IPS-11a (cell line): ENCODE measurements around the gene TLK2.

ENCODE experiments used
- H3K4me3 ChIP-seq: one replicate; pipeline ENCODE4 v1.5.1; 2013; ENCODE audit warnings: low read depth, low read length, control low read depth

Gene TLK2

DNA sequence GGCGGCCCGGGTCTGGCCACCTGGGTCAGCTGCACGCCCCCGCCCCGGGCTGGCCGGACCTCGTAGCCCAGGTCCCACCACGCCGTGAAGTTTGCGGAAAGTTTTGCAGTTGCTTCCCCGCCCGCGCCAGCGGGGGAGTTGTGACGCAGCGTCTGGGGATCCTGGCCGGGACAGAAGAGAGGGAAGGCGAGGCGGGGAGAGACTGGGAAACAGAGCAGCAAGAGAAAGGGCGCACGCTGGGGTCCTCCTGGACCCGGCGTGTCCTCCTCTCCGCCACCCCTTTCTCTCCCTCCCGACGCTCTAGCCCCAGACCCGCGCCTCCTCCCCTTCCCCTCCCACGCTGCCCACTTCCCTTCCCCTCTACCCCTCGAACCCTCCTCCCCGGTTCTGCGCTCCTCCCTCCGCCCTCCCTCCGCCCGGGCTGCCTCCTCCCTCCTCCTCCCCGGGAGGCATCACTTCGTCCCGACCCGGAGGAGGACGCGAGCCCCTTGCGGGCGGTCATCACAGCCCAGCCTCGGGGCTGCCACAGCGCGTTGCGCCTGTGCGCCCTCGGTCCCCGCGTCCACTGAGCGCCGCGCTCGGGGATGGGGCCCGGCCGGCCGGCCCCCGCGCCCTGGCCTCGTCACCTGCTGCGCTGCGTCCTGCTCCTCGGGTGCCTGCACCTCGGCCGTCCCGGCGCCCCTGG is 148.7 kb downstream of the TLK2 start, which contains the start of gene MRC2:
Gene MRC2, plus strand, starts transcription at position 452 of the 685 bp plus-strand sequence. Its CDS starts 133 bp downstream, at position 585.
- H3K4me3 ChIP-seq = peak within 1 kb of the TSS; percentile 75

DNA sequence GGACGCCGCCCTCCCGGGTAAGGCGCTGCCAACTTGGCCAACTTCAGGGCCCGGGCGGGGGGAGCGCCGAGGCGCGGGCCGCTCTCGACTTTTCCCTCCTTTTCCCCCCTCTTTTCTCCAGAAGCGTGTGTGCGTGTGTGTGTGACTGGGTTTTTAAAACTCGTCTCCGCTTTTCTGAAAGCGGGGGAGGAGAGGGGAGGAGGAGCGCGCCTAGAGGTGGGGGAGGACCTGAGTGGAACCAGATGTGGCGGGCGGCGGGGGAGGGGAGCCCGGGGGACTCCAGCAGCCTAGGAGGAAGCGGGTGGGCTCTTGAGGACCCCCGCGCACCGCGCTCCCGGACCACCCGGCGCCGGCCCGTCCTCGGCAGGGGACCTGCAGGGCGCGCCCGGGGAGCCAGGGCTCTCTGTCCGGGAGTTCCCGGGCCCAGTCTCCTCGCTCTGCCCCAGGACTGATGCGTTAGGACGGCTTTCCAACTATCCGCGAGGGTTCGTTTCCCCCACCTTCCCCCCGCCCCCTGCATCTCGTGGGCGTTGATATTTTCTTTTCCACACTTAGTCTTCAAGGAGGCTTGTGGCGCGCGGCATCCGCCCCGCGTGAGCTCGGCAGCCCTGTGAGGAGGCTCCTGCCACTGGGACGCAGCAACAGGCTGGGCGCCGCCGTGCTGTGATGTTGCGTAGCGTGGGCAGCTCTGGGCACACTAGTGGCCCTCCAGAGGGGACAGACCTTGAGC is 149.4 kb downstream of the TLK2 start:
- H3K4me3 ChIP-seq = peak overlapping the region; percentile 75

DNA sequence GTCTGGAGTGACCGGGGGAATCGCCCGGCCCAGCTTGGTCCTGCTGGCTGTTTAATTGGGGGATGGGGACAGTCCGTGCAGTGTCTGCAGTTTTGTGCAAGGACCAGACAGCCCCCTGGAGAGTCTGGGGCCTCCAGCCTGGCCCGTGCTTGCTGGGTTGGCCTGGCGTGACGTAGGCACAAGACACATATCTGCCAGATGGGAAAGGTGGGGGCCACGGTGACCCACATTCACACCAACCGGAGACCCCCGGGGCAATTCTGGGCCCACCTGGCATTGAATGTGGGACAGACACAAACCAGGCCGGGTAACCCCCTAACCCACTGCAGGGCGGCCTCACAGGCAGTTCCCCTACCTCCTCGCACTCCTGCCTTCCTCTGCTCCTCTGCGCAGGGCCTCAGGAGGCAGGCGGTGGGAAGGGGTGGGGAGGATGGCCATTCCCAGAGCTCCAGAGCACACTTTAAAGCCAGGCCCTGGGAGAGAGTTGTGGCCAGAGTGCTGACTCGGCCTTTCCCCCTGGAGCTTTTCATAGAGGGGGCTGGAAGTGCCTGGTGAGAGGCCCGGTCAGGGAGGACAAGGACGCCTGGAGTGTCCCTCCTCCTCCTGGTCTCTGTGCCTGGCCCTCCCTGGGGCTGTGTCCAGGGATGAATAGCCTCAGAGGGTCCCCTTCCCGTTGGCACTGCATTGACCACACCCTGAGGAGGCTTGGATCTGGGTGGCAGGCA is 150.4 kb downstream of the TLK2 start:
- peak overlapping the region; percentile 75 for H3K4me3 ChIP-seq

DNA sequence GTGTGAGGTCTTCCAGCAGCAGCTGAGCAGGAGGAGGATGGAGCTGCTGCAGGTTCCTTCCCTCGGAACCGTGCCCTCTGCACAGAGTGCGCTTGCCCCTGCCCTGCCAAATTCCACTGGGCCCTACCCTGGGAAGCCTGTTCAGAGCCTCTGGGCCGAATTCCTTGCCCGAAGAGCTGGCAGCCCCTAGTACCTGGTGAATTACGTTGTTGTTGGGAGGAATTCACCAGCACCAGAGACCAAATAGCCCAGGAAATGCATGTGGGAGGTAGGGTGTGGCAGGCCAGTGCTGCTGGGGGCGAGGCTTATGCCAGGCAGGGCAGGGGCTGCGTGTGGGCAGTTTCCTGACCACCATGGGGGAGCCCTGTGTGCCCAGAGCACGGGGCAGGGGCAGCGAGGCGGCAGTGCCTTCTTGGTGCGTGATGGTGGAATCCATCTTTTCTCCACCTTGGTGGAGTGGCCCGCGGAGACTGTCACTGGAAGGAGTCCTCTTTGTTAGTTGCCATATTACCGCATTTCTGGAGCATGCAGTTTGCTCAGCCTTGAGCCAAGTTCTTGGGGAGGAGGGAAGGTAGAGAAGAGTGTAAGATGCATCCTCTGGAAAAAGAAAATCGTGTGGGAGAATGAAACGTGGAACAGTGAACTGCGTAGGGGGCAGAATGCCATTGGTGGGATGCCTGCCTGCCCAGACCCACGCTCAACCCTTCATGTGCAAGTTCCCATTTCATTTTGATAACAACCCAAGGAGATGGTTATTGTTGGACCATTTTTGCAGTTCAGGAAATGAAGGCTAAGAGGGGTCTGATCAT is 151.1 kb downstream of the TLK2 start:
- H3K4me3 ChIP-seq = no peak overlapping the region

DNA sequence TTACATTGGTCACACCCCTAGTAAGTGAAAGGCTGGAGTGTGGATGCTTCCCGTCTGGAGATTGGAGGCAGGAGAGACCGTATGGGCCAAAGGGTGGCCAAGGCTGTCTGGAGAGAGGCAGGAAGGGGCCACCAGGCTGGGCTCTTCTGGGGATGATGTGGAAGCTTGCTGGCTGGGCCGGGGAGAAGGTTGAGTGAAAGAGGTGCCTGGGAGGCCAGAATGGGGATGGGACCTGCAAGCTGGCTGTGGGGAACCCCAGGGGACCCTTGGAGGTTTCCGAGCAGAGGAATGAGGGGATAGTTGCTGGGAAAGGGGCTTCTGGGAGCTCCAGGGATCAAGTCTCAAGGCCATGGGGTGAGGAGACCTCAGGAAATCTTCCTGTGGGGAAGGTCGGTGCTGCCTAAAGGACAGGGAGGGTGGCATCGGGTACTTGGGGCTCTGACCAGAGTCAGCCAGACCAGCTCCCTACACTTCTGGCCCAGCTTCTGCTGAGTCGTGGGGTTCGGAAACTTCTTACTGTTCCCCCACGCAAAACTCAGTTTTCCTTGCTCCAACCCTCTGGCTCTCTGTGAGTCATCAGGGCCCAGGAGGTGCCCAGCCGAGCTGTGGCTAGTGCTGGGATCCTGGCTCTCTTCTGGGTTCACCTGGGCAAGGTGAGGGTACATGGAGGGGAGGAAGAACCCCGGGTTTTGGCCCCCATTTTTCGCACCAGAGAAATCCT is 151.9 kb downstream of the TLK2 start:
- H3K4me3 ChIP-seq = no peak overlapping the region

DNA sequence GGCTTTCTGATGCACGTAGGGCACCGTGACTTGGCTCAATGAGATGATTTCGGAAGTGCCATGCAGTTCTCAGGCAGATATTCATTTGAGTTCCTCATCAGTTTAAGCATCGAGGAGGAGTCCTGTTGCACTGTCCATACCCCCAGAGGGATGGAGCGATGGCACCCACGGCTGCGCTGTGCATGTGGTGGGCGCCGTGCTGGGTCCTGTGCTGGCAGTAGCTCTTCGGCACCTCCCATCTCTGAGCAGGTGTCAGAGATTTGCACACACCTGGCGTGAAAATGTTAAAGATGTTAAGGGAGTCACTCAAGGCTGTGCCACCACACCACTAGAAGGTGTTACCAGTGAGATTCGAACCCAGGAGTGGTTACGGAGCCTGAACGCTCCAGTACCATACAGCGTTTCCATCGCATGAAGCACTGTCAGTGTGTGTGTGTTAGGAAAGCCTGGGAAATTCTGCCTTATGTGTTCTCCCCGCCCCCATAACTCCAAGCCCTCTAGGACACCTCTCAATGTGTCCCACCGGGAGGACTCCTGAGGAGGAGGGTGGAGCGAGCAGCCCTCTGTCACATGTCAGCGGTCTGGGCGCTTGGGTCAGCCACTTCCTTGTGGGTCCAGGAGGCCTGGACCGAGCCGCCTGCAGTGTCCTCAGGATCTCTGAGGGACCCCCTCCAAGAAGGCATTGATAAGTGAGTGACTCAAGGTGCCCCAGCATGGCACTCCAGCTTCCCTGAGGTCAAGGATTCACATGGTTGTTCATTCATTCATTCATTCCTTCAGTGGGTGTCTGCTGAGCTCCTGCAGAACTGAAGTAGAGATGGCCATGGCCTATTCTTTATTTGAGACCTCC is 152.7 kb downstream of the TLK2 start:
- no peak overlapping the region for H3K4me3 ChIP-seq

DNA sequence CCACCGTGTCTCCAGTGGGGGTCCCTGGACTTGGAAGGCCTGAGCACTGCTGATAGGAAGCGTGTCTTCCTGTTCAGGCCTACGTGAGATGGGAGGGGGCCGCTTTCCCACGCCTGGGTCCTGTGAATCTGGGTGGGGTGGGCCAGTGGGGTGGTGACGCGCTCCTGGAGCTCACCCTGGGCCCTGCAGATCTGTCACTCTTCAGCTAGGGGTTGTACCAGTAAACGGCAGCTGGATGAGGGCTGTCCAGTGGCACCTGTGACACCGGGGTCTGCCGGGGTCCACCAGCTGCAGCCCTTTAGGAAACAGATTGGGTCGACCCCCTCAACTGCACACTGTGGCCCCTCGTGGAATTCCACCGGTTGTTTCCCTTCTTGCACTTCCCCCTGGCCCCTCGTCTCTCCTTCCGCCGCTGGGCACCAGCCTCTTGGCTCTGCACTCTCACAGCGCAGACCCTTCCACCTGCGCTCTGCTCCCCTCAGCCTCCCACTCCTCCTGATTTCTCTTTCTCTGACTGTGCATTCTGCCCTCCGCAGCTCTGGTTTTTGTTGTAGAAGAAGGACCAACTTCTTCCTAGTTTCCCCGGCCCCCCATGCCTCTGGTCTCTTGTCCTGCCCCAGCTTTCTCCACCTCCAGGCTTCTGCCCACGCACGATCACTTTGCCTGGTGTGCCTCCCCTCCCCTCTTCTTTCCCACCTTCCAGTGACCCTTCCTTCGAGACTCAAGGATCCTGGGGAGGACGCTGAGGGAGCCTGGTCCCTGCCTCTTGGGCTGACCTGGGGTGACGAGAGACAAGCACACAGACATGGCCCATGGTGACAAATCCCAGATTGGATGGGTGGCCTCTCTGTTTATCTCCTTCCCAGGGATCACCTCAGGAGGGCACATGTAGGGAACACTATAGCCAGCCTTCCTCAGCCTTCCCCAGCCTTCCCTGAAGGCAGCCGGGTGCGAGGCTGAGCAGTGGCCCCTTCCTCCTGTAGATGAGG is 153.6 kb downstream of the TLK2 start:
- no peak overlapping the region for H3K4me3 ChIP-seq

DNA sequence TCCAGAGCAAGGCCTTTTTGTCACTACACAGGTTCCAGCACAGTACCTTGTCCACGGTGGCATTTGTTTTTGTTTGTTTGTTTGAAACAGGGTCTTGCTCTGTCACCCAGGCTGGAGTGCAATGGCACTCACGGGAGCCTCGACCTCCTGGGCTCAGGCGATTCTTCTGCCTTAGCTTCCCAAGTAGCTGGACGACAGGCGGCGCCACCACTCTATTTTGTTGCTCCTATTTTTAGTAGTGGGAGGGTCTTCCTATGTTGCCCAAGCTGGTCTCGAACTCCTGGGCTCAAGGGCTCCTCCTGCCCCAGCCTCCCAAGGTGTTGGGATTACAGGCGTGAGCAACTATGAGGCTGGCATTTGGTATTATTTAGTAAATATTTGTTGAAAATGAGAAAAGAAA is 159.2 kb downstream of the TLK2 start:
- no peak overlapping the region for H3K4me3 ChIP-seq

DNA sequence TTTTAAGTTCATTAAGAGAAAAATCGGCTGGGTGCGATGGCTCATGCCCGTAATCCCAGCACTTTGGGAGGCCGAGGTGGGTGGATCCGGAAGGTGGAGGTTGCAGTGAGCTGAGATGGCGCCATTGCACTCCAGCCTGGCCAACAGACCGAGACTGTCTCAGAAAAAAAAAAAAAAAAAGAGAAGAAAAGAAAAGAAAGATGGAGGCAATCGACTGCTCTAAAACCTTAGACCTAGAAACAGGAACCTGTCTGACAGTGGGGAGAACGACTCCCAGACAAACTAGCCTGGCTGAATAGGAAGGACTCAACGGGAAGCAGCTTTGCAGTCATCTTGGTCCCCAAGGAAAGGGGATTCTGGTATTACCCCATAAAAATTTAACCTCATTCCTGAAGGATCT is 162.5 kb downstream of the TLK2 start:
- H3K4me3 ChIP-seq = no peak overlapping the region

DNA sequence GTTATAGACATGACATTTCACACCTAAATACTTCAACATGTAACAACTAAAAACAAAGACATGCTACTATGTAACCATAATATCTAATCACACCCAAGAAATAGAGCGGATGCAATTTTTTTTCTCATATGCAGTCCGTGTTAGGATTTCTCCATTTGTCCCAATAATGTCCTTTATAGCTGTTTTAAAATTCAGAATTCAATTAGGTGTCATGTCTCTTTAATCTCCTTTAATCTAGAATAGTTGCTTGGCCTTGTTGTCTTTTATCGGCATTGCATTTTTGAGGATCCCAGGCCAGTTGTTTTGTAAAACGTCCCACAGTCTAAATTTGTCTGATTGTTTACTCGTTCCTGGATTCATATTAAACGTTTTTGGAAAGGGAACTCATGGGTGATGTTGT is 163.3 kb downstream of the TLK2 start:
- no peak overlapping the region for H3K4me3 ChIP-seq

DNA sequence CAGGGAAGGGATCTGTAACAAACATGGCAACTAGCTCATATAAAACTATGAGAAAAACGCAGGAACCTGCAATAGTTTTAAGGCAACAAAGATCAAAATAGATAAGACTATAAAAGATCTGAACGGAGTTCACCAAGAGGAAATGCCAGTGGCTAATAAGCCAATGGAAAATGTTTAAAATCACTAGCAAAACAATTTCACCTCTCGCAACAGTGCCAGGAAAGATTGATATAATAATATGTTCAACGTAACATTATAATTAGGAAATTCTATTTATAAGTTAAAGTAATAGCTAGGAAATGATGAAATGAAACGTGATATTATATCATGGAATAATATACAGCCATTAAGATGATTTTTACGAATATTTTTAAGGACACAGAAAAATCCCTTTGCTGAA is 164.9 kb downstream of the TLK2 start:
- H3K4me3 ChIP-seq = no peak overlapping the region

DNA sequence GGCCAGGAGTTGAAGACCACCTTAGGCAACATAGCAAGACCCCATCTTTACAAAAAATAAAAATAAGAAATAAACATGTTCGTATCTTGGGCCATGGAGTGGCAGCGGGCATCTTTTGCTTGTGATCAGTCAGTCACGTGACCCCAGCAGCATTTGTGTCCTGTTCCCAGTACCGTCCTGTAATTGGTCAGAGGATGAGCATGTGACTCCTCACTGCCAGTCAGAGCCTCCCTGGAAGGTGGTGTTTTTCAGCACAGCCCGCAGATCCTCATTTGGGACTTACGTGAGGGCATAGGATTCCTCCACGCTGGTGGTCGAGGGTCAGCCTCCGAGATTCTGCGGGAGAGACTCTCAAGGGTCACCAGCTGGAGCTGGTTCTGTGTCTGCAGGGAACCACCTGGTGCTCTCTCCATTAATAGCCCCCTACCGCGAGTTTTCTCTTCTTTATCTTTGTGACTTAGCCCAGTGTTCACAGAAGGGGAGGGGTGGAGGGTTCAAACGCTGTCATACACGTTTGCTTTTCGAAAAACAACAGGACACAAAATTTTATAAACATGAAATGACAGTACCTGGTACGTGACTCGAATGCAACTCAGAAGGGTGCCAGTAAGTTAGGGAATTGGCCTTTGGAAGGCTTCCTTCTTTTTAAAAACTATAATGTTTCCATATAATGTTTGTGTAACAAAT is 166.0 kb downstream of the TLK2 start:
- no peak overlapping the region for H3K4me3 ChIP-seq

DNA sequence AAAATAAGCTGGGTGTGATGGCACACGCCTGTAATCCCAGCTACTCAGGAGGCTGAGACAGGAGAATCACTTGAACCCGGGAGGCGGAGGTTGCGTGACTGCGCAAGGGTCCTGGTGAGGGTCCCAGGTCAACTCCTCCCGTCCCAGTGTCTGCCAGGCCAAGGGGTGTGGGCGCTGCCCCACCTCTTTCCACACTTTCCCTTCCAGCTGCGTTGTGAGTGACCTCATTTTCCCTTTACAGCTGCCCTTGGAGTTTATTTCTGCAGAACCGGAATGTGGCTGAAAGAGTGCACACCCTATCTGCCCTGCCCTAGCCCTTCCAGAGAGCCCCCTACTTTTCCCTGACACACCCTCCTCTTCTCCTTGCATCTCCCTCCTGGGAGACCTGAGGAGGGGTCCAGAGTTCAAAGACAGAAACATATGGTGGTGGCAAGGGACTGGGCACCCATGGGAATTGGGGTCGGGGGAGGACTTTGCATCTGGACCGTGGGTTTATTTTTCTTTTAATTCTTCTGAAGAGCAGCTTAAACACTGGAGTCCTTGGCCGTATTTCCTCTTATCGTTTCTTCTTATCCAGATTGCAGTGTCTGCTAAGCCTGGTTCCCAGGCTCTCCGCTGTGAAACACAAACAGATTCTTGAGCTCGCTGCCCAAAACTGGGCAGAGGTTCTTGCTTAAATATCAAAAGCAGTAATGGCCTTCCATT is 169.8 kb downstream of the TLK2 start:
- H3K4me3 ChIP-seq = no peak overlapping the region

DNA sequence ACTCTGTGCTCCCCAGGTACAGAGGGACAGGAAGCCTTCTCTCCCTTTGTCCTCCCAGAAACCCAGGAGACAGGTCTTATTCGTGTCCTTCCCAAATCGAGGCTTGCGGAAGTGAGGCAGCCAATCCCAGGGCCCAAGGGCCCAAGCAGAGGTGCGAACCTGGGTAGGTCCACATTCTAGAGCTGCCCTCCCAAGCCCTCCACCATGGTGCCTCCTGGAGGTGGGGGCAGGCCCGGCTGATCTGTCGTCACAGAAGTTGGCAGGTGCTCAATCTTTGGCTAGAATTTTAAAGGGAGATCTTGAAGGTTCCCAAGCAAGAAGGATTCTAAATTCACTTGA is 170.3 kb downstream of the TLK2 start:
- H3K4me3 ChIP-seq = no peak overlapping the region

DNA sequence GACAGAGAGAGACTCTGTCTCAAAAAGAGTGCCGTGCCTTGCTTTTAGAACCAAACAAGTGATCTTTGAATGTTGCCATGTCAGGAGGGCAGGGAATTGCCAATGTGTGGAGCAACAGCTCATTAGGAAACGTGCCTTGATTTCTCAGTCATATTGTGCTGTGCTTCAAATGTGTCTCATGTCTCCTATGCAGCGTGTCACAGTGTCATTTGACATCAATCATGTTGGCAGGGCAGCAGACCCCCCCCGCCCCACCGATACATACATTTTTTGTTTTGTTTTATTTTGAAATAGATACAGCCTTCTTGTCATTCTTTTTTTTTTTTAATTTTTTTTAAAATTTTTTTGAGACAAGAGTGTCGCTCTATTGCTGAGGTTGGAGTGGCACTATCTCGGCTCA is 170.9 kb downstream of the TLK2 start:
- no peak overlapping the region for H3K4me3 ChIP-seq

DNA sequence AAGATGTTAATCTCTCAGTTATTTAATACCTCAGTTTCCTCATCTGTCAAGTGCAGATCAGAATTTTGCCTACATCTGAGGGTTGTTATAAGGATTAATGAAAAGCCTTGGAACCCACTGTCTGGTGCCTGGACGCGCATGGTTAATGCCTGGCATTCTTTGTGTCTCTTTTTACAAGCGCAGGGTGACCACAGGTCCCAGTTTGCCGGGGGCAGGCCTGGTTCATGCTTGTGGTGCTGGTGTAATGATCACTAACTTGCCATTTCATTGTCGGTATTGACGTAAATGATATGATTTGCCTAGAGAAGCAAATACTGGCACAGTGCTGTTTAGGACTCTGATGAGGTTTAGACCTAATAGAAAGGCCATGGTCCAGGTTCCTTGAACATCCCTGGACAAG is 172.0 kb downstream of the TLK2 start:
- no peak overlapping the region for H3K4me3 ChIP-seq

DNA sequence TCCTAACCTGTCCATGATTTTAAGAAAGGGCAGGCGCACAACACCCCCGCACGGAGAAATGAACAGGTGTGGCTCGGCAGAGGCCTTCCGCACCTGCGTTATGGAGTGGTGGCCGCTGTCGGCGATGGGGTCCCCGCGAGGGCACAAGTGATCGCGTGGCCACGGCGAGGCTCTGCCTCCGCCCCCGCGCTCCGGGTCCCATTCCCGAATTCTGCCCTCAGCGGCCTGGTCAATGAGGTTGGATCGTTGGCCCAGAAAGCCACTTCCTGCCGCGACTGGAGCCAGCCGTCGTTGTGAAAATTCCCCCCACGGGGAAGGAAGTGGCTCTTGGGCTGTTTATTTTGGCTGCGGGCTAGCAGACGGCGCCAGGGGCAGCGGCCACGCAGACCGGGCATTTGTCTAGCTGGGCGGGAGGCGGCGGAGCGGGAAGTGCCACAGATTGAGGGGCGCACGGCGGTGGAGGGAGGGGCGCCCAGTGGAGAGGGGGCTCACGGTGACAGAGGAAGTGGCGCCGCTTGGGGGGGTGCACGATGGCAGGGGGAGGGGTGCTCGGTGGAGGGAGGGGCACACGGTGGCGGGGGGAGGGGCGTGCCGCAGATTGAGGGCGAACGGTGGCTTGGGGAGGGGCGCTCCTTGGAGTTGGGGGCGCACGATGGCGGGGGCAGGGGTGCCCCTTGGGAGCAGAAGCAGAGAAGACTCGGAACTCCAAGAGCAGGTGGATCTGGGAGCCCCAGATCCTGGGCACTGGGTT is 173.8 kb downstream of the TLK2 start:
- H3K4me3 ChIP-seq = peak overlapping the region; percentile 54
